ENCODE results near the gene SMAD6.

SMAD6 gene

GRCh38 chr15:66801266-66801665, 99.2 kb downstream of the SMAD6 start:
- no peak for DNase-seq

- peak; percentile 68 for DNase-seq
Observed at GRCh38 chr15:66802025-66803001, 100.3 kb downstream of the SMAD6 start.

DNA sequence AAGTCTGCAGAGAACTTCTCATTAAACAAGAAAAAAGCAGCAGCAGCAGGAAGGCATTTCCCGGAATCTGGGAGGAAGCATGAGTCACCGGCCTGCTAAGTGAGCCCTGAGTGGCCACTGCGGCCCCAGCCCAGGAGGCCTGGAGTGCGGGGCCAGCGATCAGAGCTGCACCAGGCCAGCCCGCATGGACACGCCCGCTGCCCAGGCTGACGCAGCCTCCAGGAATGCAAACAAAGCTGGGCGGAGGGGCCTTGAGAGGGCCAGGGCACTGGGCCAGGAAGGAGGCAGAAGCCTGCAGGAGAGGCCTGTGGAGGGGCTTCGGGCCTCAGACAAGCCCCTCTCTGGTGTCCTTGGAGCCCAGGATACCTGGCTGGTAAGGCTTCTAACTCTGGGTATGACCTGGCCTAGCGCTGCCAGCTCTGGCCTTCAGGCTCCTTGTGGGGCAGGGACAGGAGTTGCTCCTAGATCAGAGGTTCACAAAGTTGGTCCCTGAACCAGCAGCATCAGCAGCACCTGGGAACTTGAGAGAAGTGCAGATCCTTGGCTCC, 101.2 kb downstream of the SMAD6 start:
- DNase-seq = peak; percentile 92

GRCh38 chr15:66803749-66804148, 101.7 kb downstream of the SMAD6 start:
- no peak for DNase-seq

- no peak for DNase-seq
Observed at GRCh38 chr15:66805202-66805885, 103.3 kb downstream of the SMAD6 start.

GRCh38 chr15:66808181-66808824, 106.3 kb downstream of the SMAD6 start:
- DNase-seq = no peak

DNA sequence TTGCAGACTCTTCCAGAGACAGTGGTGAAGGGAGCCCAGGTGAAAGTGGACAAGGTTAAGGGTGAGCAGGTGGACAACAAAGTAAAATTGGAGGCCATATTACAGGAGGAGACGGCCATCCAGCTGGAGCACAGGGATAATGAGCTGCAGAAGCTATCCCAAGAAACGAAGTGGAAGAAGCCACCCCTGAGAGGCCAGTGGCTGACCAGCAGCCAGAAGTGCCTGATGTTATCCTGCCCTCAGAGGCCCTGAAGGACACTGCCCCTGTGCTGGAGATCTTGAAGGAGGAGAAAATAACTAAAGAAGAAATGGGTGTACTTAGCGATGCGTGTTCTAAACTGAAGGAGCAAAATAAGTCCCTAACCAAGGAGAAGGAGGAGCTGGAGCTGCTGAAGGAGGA, 107.6 kb downstream of the SMAD6 start:
- DNase-seq = no peak

GRCh38 chr15:66815318-66815717, 113.3 kb downstream of the SMAD6 start:
- DNase-seq = no peak

- no peak for DNase-seq
Observed at GRCh38 chr15:66816201-66816600, 114.2 kb downstream of the SMAD6 start.

- no peak for DNase-seq
Observed at GRCh38 chr15:66819084-66819483, 117.0 kb downstream of the SMAD6 start.

DNA sequence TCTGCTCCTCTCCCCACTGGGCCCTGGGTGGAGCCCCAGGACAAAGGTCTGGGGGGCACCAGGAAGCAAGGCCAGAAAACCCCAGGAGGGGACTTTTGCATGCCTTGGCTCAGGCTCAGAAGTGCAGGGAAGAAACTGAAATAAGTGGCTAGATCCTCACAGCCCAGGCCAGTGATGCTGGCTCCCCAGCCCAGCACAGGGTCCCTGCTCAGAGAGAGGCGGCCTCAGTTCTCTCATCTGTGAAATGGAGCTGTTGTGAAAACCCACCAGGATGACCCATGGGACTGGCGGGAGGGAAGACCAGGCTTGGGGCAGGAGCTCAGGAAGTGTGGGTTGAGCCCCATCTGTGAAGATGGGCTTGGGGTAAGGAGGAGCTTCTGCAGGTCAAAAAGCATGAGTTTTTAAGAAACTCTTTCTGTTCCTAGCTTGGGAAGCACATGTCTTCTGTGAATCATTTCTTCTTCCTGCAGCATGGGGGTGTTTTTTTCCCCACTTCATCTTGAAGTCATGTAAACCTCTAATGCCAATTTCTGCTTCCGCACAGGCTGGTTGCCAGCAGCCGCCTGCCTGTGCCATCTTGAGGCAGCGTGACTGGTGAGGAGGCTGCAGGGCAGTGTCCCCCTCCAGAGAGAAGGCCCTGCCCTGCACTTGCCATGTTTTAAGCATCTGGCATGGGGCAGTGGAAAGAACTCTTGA, 118.6 kb downstream of the SMAD6 start:
- no peak for DNase-seq

DNA sequence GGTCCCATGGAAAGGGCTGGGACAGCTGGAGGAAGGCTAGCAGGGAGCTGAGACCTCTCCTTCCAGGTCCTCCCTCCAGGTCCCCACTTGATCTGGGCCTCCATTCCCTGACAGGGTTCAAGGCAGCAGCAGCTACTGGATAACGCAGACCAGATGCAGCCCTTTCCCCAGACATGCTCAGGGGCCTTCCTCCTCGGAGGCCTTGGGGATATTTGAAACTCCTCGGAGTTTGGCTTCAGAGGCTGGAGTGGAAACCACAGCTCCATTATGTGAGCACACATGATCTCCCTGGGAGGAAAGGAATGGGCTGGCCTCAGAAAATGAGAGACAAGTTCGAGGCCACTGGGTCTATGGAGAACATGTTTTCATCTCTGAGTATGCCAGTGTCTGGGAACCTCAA, 119.3 kb downstream of the SMAD6 start:
- DNase-seq = no peak

DNA sequence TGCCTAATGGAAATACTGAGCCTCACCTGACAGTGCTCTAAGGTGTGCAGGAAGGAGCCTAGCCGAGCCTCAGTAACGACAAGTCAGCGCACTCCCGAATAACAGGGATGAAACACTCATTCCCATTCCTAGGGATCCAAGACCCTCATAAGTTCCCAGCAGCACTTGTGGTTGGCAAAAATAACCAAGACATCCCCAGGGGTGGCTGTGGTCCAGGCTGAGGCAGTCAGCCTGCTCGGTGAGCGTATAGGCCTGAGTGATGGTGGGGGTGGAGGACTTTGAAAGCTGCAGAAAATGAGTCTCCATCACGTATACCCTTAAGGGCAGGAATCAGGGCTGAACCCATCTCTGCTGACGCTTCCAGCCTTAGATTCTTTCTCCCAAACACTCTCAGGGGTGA, 120.1 kb downstream of the SMAD6 start:
- DNase-seq = peak; percentile 62

GRCh38 chr15:66822576-66822975, 120.5 kb downstream of the SMAD6 start:
- no peak for DNase-seq

- no peak for DNase-seq
Observed at GRCh38 chr15:66823601-66824000, 121.6 kb downstream of the SMAD6 start.

DNA sequence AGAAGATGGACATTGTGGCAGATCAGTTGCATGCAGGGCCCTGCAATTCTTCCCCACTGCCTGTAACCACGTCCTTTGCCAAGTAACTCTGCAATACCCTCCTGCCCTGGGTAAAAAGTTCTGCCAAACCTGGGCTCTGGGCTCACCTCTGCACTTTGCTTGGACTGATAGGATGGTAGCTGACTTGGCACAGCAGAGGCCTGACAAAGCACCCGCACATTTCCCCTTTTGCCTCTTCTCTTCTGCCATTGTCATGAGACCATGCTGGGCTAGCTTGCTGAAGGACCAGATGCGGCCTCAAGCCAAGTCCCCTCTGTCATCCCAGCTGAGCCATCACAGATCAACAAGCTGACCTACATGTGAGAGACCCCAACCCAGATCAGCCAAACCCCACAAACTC, 122.4 kb downstream of the SMAD6 start:
- DNase-seq = no peak

DNA sequence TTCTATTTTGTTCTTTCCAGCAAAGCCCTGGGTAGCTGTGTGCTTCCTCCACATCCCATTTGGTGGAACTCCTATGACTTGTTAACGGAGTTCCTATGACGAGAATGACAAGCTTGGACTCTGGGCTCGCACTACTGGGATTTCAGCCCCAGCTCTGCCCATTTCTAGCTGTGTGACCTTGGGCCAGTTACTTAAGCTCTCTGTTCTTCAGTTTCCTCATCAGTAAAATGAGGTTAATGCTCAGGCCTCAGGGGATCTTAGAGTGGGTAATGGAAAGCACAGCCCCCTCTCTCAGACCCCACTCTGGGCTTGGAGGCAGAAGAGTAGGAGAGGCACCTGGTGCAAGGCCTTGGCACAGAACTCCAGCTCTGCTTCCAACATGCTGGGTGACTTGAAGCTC, 123.1 kb downstream of the SMAD6 start:
- no peak for DNase-seq

DNA sequence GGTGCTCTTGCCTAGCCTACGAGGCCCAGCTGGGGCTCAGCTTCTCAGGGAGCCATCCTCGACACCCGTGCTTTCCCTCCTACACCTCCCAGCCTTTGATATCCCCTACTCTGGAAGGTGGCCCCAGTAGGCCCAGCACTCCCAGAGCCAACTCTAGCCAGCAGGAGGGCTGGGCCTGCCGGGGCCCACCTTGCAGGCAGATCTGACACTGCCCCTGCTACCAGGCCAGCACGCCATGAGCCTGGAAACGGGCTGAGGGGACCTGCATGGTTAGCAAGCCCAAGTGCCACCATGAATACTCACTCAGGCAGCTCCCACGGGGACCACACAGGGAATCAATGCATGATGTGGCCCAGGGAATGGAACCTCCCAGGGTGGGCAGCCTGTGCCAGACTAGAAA, 123.7 kb downstream of the SMAD6 start:
- DNase-seq = no peak

GRCh38 chr15:66826507-66826906, 124.5 kb downstream of the SMAD6 start:
- no peak for DNase-seq

- no peak for DNase-seq
Observed at GRCh38 chr15:66827039-66827697, 125.1 kb downstream of the SMAD6 start.

DNA sequence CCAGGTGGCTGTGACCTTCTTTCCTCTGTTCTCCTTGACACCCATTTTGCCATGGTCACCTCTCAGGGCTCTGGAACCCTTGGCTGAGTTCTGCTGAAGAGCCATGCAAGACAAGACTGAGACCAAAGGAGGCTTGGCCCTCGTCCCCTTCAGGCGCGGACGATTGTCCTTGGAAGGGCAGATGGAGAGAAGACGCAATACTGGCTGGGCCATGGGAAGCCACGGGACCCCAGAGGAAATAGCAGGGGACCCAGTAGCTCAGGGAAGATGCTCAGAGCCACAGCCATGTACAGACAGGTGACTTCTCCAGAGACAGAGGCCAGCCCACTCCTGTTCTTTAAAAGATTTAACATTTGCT, 125.6 kb downstream of the SMAD6 start:
- DNase-seq = no peak

Data from left hindlimb (tissue), 1 donor.